A549 (cell line): ENCODE measurements around the gene ZNF274. TPM values are rescaled to one million over a fixed set of nuclear protein-coding genes. Genes with fewer than 3 reads are reported as not detected.
A peak's percentile ranks its signal among the peaks of the same experiment; 100 is the strongest.

Source experiments
- ATAC-seq, 2 experiments: fragments of 200-7000 bp in 1 of 2; fragments of >200 bp in 1 of 2; cut with Nextera tagmentation in 1 of 2; cut with Tn5 transposase in 1 of 2; 3 replicates each; pipeline versions ENCODE4 v1.8.0 to v1.9.1; 2018 to 2020; ENCODE audit warnings: mild to moderate bottlenecking in 1 of 2, moderate library complexity in 1 of 2
- CTCF ChIA-PET: fragments of 300-600 bp; sonication (Branson Sonifier 250); formaldehyde crosslinking; extraction: SDS; loops from one replicate; lab custom pipeline; 2021; ENCODE audit warnings: antibody characterized with exemption, inconsistent platforms; lab: Yijun Ruan, JAX
- POLR2A ChIA-PET: fragments of 350-600 bp; formaldehyde crosslinking; extraction: SDS; loops from one replicate; lab custom pipeline; 2021; ENCODE audit warnings: antibody characterized with exemption, inconsistent platforms; lab: Yijun Ruan, JAX
- DNase-seq, 2 experiments: peaks; one replicate each; pipeline versions ENCODE4 v3.0.0 to v3.0.0-alpha.2; 2011 to 2016; ENCODE audit warnings: low read depth in 1 of 2, low spot score in 1 of 2
- FAIRE-seq: peaks from 2 replicates; lab custom pipeline; 2011; peaks lifted over from hg19 to GRCh38; lab: Jason Lieb, UNC
- H3K27ac ChIP-seq, 2 experiments: fragments of >200 bp; sonication (Bioruptor Twin); formaldehyde crosslinking; 3 replicates each; pipeline ENCODE4 v1.5.1; 2016 to 2017
- H3K4me1 ChIP-seq: fragments of >200 bp; sonication (Bioruptor Twin); formaldehyde crosslinking; 3 replicates; pipeline ENCODE4 v1.6.1; 2016
- H3K4me2 ChIP-seq: fragments of >200 bp; sonication (Bioruptor Twin); formaldehyde crosslinking; 3 replicates; pipeline ENCODE4 v1.6.1; 2016
- H3K4me3 ChIP-seq: fragments of >200 bp; sonication (Bioruptor Twin); formaldehyde crosslinking; 3 replicates; pipeline ENCODE4 v1.5.1; 2016
- H3K9me3 ChIP-seq: fragments of >200 bp; sonication (Bioruptor Twin); formaldehyde crosslinking; 3 replicates; pipeline ENCODE4 v1.6.1; 2016
- ATOH8 ChIP-seq: fragments of 250-450 bp; sonication (Bioruptor Pico); IDR thresholded peaks from 2 replicates; pipeline ENCODE4 v1.5.0; 2020; ENCODE audit warnings: low read depth, mild to moderate bottlenecking, moderate library complexity
- BCL3 ChIP-seq: fragments of >200 bp; sonication (Bioruptor Twin); formaldehyde crosslinking; IDR thresholded peaks from 3 replicates; pipeline ENCODE4 v1.6.1; 2016
- BHLHE40 ChIP-seq: IDR thresholded peaks from 2 replicates; pipeline ENCODE4 v1.6.1; 2012; ENCODE audit warnings: low read depth, low read length, inconsistent platforms
- CBX2 ChIP-seq: fragments of 200-600 bp; sonication (generic); IDR thresholded peaks from 2 replicates; pipeline ENCODE4 v1.6.1; 2016; ENCODE audit warnings: low read depth, mild to moderate bottlenecking, borderline replicate concordance
- CEBPB ChIP-seq, 2 experiments: fragments of >200 bp in 1 of 2; sonication (Bioruptor Twin) in 1 of 2; formaldehyde crosslinking in 1 of 2; IDR thresholded peaks; 2 replicates each; pipeline ENCODE4 v1.6.1; 2012 to 2016
- CHD2 ChIP-seq: fragments of 150-350 bp; IDR thresholded peaks from 2 replicates; pipeline ENCODE4 v1.6.1; 2014; ENCODE audit warnings: low read length; ENCODE audit not compliant: partially characterized antibody
- CHD4 ChIP-seq: fragments of 200-600 bp; sonication (generic); IDR thresholded peaks from 2 replicates; pipeline ENCODE4 v1.6.1; 2016; ENCODE audit warnings: antibody characterized with exemption, mild to moderate bottlenecking, borderline replicate concordance
- ELK1 ChIP-seq: fragments of 150-350 bp; IDR thresholded peaks from 2 replicates; pipeline ENCODE4 v1.6.1; 2014; ENCODE audit warnings: low read depth, mild to moderate bottlenecking, low read length
- ESRRA ChIP-seq: fragments of 150-350 bp; IDR thresholded peaks from 2 replicates; pipeline ENCODE4 v1.6.1; 2014; ENCODE audit warnings: mild to moderate bottlenecking, low read length, borderline replicate concordance
- FOSL2 ChIP-seq, 2 experiments: fragments of 450-650 bp in 1 of 2; fragments of >200 bp in 1 of 2; sonication (Bioruptor Twin) in 1 of 2; formaldehyde crosslinking; IDR thresholded peaks; 2 replicates each; pipeline versions ENCODE4 v1.5.0 to v1.6.1; 2016 to 2020; ENCODE audit warnings: mild to moderate bottlenecking in 1 of 2, moderate library complexity in 1 of 2
- FOXS1 ChIP-seq: fragments of 250-450 bp; sonication (Bioruptor Pico); IDR thresholded peaks from 2 replicates; pipeline ENCODE4 v1.5.0; 2020; ENCODE audit warnings: mild to moderate bottlenecking, moderate library complexity
- HDAC2 ChIP-seq: fragments of 200-600 bp; sonication (generic); IDR thresholded peaks from 2 replicates; pipeline ENCODE4 v1.6.1; 2016
- HES2 ChIP-seq: fragments of >200 bp; sonication (Bioruptor Twin); formaldehyde crosslinking; IDR thresholded peaks from 2 replicates; pipeline ENCODE4 v1.6.1; 2016
- HEYL ChIP-seq: fragments of 250-450 bp; sonication (Bioruptor Pico); IDR thresholded peaks from 2 replicates; pipeline ENCODE4 v1.8.0; 2021; ENCODE audit warnings: mild to moderate bottlenecking, moderate library complexity
- HOXB13 ChIP-seq: fragments of 250-450 bp; sonication (Bioruptor Pico); IDR thresholded peaks from 2 replicates; pipeline ENCODE4 v1.5.0; 2020; ENCODE audit warnings: low read depth, mild to moderate bottlenecking, moderate library complexity
- JUNB ChIP-seq: fragments of >200 bp; sonication (Bioruptor Twin); formaldehyde crosslinking; IDR thresholded peaks from 2 replicates; pipeline ENCODE4 v1.6.1; 2016
- KDM1A ChIP-seq: fragments of 200-600 bp; sonication (generic); IDR thresholded peaks from 2 replicates; pipeline ENCODE4 v1.6.1; 2016; ENCODE audit warnings: low read depth, mild to moderate bottlenecking
- KDM5A ChIP-seq: fragments of 200-600 bp; sonication (generic); IDR thresholded peaks from 2 replicates; pipeline ENCODE4 v1.6.1; 2016; ENCODE audit warnings: antibody characterized with exemption, mild to moderate bottlenecking
- MAFK ChIP-seq: fragments of 450-650 bp; IDR thresholded peaks from 2 replicates; pipeline ENCODE4 v1.6.1; 2014; ENCODE audit not compliant: partially characterized antibody
- MAX ChIP-seq: IDR thresholded peaks from 2 replicates; pipeline ENCODE4 v1.6.1; 2012
- MYC ChIP-seq: IDR thresholded peaks from 2 replicates; pipeline ENCODE4 v1.6.1; 2012; ENCODE audit warnings: mild to moderate bottlenecking, inconsistent platforms, low read length, improper control_type of control experiment, borderline replicate concordance
- NPAS2 ChIP-seq: fragments of 250-450 bp; sonication (Bioruptor Pico); IDR thresholded peaks from 2 replicates; pipeline ENCODE4 v1.8.0; 2022; ENCODE audit warnings: mild to moderate bottlenecking, moderate library complexity, borderline replicate concordance
- PHF8 ChIP-seq: fragments of 200-600 bp; sonication (generic); IDR thresholded peaks from 2 replicates; pipeline ENCODE4 v1.6.1; 2016; ENCODE audit warnings: low read depth, mild to moderate bottlenecking, antibody characterized with exemption, moderate library complexity, borderline replicate concordance
- RARB ChIP-seq: fragments of 250-450 bp; sonication (Bioruptor Pico); IDR thresholded peaks from 2 replicates; pipeline ENCODE4 v1.8.0; 2021; ENCODE audit warnings: mild to moderate bottlenecking, moderate library complexity
- RCOR1 ChIP-seq: fragments of 150-350 bp; IDR thresholded peaks from 2 replicates; pipeline ENCODE4 v1.6.1; 2014; ENCODE audit warnings: antibody characterized with exemption, low read length, low read depth
- REST ChIP-seq: fragments of 200-600 bp; sonication (generic); IDR thresholded peaks from 2 replicates; pipeline ENCODE4 v1.6.1; 2016; ENCODE audit warnings: antibody characterized with exemption, mild to moderate bottlenecking, moderate library complexity
- RNF2 ChIP-seq: fragments of 200-600 bp; sonication (generic); IDR thresholded peaks from 2 replicates; pipeline ENCODE4 v1.6.1; 2016; ENCODE audit warnings: low read depth, mild to moderate bottlenecking, antibody characterized with exemption, moderate library complexity, borderline replicate concordance
- SMC3 ChIP-seq: fragments of >200 bp; sonication (Bioruptor Twin); formaldehyde crosslinking; IDR thresholded peaks from 3 replicates; pipeline ENCODE4 v1.6.1; 2018; ENCODE audit warnings: inconsistent platforms
- ZFP36 ChIP-seq: fragments of 450-650 bp; IDR thresholded peaks from 2 replicates; pipeline ENCODE4 v1.6.1; 2014; ENCODE audit warnings: borderline replicate concordance; ENCODE audit not compliant: partially characterized antibody
- ZNF302 ChIP-seq: fragments of 250-450 bp; sonication (Bioruptor Pico); IDR thresholded peaks from 2 replicates; pipeline ENCODE4 v1.9.0; 2021; ENCODE audit warnings: inconsistent platforms, mild to moderate bottlenecking, moderate library complexity
- ZSCAN20 ChIP-seq: fragments of 250-450 bp; sonication (Bioruptor Pico); IDR thresholded peaks from 2 replicates; pipeline ENCODE4 v1.8.0; 2022; ENCODE audit warnings: mild to moderate bottlenecking, moderate library complexity
- WGBS: methylation state at CpG from one replicate; pipeline ENCODE4 v1.1.6; 2017; ENCODE audit errors: missing lambda C conversion rate; 5-methylcytosine and 5-hydroxymethylcytosine counted together
- polyA minus RNA-seq: library from RNA; depleted of rRNA, polyadenylated mRNA; stranded (reverse); fragments of >200 nt; gene quantifications from 2 replicates; pipeline ENCODE4 v1.2.3, GENCODE V29; 2011; rRNA and poly(A)+ RNA removed
- polyA plus RNA-seq, 4 experiments: library from polyadenylated mRNA; depleted of rRNA in 3 of 4; stranded (reverse); fragments of >200 nt; fragmentation: RNase III in 1 of 4; extraction: RNeasy Plus Mini Kit Qiagen cat#74134 plus additional on column Dnase treatment in 1 of 4; gene quantifications; 2 replicates in 3 of 4; 3 replicates in 1 of 4; pipeline ENCODE4 v1.2.3, GENCODE V29; 2011 to 2017

ZNF274 gene
- polyA plus RNA-seq (2011; rRNA removed) (27.3 and 28.7 TPM in 2 replicates), polyA plus RNA-seq (2017; fragmentation: RNase III; extraction: RNeasy Plus Mini Kit Qiagen cat#74134 plus additional on column Dnase treatment) (15.8 to 18.8 TPM (median 18.3 TPM) in 3 replicates), polyA minus RNA-seq (34.8 and 37.4 TPM in 2 replicates)
- 14.7 and 16.0 TPM in 2 replicates for polyA plus RNA-seq (2012; cell fraction: cytosol; rRNA removed)
- 24.5 and 27.4 TPM in 2 replicates for polyA plus RNA-seq (2012; cell fraction: nucleus; rRNA removed)

GRCh38 chr19:58182989-58183816 lies at the start of gene ZNF274:
ZNF274 (plus strand) TSS chr19:58183061; CDS start chr19:58183966, 905 bp downstream.
- peak; percentile 96 to 98 for DNase-seq
- peak within 1 kb of the TSS; percentile 92 to 94 for H3K27ac ChIP-seq
- H3K9me3 ChIP-seq = peaks cover 95% of the 10 kb centered on the region
- CTCF ChIA-PET = interaction anchor here (1.4 kb wide), 1 partner anchor 223 kb away, joined by 4 read pairs; no protein-coding TSS in a partner anchor
- no peaks in the 10 kb centered on the region for H3K4me1 ChIP-seq
- H3K4me2 ChIP-seq = peak within 1 kb of the TSS; percentile 69
- FAIRE-seq = no peak
- POLR2A ChIA-PET = interaction anchor here (0.6 to 2.2 kb wide), 19 partner anchors 12 to 551 kb away, joined by 3 to 22 read pairs (median 4); partner anchors contain the start of genes ERVK3-1, ZNF329, ZNF417 and ZNF497
- ATAC-seq = peak; percentile 96
- 3% methylated on average over 38 of the region's 80 CpGs for WGBS
- peak within 1 kb of the TSS; percentile 83 for H3K4me3 ChIP-seq
- TF ChIP-seq NPAS2 (CRISPR knock-in tag) (no peak), ZFP36 (no peak), REST (no peak; the same call in 1 of the 2 replicates), BCL3 (peak; percentile 85; the same call in 2 of the 3 replicates), FOSL2 (IDR thresholded peaks at IDR 0.05) (no peak), FOSL2 (CRISPR knock-in tag; IDR thresholded peaks at IDR 0.05) (peak; percentile 82), HEYL (CRISPR knock-in tag) (no peak), ZNF302 (no peak), KDM1A (no peak), MAX (peak; percentile 92), CEBPB (IDR thresholded peaks at IDR 0.05) (peak; percentile 29 to 70; a peak in 3 of 4 replicates), ELK1 (no peak), CBX2 (no peak), PHF8 (peak; percentile 81), JUNB (no peak), ZSCAN20 (no peak), ESRRA (no peak), HES2 (no peak), HOXB13 (CRISPR knock-in tag) (peak; percentile 55; the same call in 1 of the 2 replicates), RCOR1 (no peak), SMC3 (no peak), ATOH8 (no peak), MYC (peak; percentile 16; the same call in 1 of the 2 replicates), RNF2 (no peak), HDAC2 (no peak), MAFK (no peak), BHLHE40 (no peak), KDM5A (no peak), CHD4 (no peak), FOXS1 (CRISPR knock-in tag) (no peak), CHD2 (no peak), RARB (CRISPR knock-in tag) (no peak)
